Posterior cingulate gyrus (tissue), 11 donors: Measurements from ENCODE around the gene TNFSF4.
"Not testable (repeated sequence)": the region's sequence is repeated elsewhere in the genome, so short reads cannot be mapped to it uniquely, and the experiment has no call there.

ENCODE experiments used
- DNase-seq, 10 donors: peaks; one replicate each; pipeline versions ENCODE4 v3.0.0 to v3.0.0-alpha.2; 2020 to 2021; ENCODE audit warnings: mixed read lengths in 3 of 10
- intact Hi-C: fragments of 100-400 bp; cut with DNase I; formaldehyde crosslinking; loops from one replicate; pipeline ENCODE4 v1.15.1; 2023

The TNFSF4 gene

GRCh38 chr1:173171152-173171551 lies 36.0 kb downstream of the TNFSF4 start:
- intact Hi-C loops = no loop called here
- no peak for DNase-seq

GRCh38 chr1:173168941-173169340 lies 38.2 kb downstream of the TNFSF4 start:
- no peak for DNase-seq
- intact Hi-C loops = no loop called here

- no peak for DNase-seq
- intact Hi-C loops = no loop called here
Observed at GRCh38 chr1:173164686-173165085, 42.4 kb downstream of the TNFSF4 start.

GRCh38 chr1:173164178-173164577 lies 43.0 kb downstream of the TNFSF4 start:
- intact Hi-C loops = no loop called here
- no peak for DNase-seq

- no peak for DNase-seq
- intact Hi-C loops = no loop called here
Observed at GRCh38 chr1:173163222-173163621, 43.9 kb downstream of the TNFSF4 start.

GRCh38 chr1:173162601-173163000 lies 44.5 kb downstream of the TNFSF4 start:
- intact Hi-C loops = no loop called here
- no peak for DNase-seq

- DNase-seq = no peak
- intact Hi-C loops = no loop called here
Observed at GRCh38 chr1:173161510-173162221, 45.5 kb downstream of the TNFSF4 start.

- intact Hi-C loops = not testable (repeated sequence)
- peak in 2 of 10 donors; percentile 26 to 46 for DNase-seq
Observed at GRCh38 chr1:173153964-173154363, 53.2 kb downstream of the TNFSF4 start.

- intact Hi-C loops = no loop called here
Observed at GRCh38 chr1:173153503-173153902, 53.6 kb downstream of the TNFSF4 start.

GRCh38 chr1:173152598-173152997 lies 54.5 kb downstream of the TNFSF4 start:
- DNase-seq = no peak
- intact Hi-C loops = no loop called here

More at GRCh38 chr1:173153503-173153902, 53.6 kb downstream of the TNFSF4 start:
- DNase-seq = no peak

GRCh38 chr1:173150795-173151194 lies 56.3 kb downstream of the TNFSF4 start:
- intact Hi-C loops = no loop called here
- no peak for DNase-seq

GRCh38 chr1:173149887-173150286 lies 57.2 kb downstream of the TNFSF4 start:
- no peak for DNase-seq

GRCh38 chr1:173148971-173149370 lies 58.2 kb downstream of the TNFSF4 start:
- DNase-seq = no peak
- intact Hi-C loops = no loop called here

More at GRCh38 chr1:173149887-173150286, 57.2 kb downstream of the TNFSF4 start:
- intact Hi-C loops = no loop called here

GRCh38 chr1:173148545-173148944 lies 58.6 kb downstream of the TNFSF4 start:
- intact Hi-C loops = no loop called here
- peak in 1 of 10 donors; percentile 34 for DNase-seq

- DNase-seq = no peak
- intact Hi-C loops = no loop called here
Observed at GRCh38 chr1:173140733-173141132, 66.4 kb downstream of the TNFSF4 start.

GRCh38 chr1:173139706-173140105 lies 67.4 kb downstream of the TNFSF4 start:
- DNase-seq = no peak
- intact Hi-C loops = no loop called here

GRCh38 chr1:173137107-173137706 lies 69.9 kb downstream of the TNFSF4 start:
- no peak for DNase-seq
- intact Hi-C loops = no loop called here

- intact Hi-C loops = no loop called here
- DNase-seq = no peak
Observed at GRCh38 chr1:173134800-173135199, 72.3 kb downstream of the TNFSF4 start.

GRCh38 chr1:173134029-173134428 lies 73.1 kb downstream of the TNFSF4 start:
- intact Hi-C loops = no loop called here
- DNase-seq = no peak
